RPMI8226 (cell line): ENCODE data around the gene GIMAP7.
"Not testable (repeated sequence)": the region's sequence is repeated elsewhere in the genome, so short reads cannot be mapped to it uniquely, and the experiment has no call there.

Experiments
- DNase-seq: peaks from one replicate; pipeline ENCODE4 v3.0.0-alpha.2; 2015

GIMAP7 gene

GRCh38 chr7:150514748-150515222 lies at the start of gene GIMAP7:
Gene GIMAP7, plus strand, starts transcription at chr7:150514872. Its CDS starts 5,103 bp downstream, at chr7:150519975.
- no peak for DNase-seq

DNA sequence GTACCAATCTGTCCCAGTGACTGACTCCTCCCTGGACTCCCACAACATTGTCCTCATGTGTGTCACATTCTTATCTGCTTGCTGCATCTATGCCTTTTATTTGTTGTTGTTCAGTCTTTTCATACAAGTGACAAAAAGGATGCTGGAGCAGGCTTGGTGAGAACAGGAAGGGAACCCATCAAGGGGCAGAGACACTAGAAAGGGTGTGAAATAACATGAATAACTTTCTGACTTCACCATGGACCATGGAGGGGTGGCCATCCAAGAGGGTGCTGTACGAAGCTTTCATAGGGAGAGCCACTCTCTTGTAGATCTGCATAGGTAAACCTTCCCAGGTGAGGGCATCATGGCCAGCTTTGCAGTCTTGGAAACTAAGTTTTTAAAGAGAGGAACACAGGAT lies 49.7 kb upstream of the GIMAP7 start:
- no peak for DNase-seq

DNA sequence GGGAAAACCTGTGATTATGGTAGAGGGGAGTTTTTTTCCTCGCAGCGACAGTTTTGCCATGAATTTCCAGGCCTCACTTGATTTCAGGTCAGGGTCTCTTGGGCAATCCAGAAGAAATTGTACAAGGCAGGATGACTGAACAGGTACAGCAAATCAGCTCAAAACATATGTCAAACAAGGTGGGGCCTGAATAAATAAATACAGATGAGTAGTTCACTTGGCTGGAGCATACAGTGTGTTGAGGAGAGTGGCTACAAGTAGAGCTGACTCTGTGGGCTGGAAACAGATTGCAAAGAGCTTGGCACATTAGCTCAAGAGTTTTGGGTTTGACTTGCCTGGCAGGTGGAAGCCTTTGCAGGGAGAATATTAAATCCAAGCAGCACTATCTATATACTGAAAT lies 49.3 kb upstream of the GIMAP7 start:
- DNase-seq = no peak

GRCh38 chr7:150466477-150466876 lies 48.2 kb upstream of the GIMAP7 start:
- no peak for DNase-seq

DNA sequence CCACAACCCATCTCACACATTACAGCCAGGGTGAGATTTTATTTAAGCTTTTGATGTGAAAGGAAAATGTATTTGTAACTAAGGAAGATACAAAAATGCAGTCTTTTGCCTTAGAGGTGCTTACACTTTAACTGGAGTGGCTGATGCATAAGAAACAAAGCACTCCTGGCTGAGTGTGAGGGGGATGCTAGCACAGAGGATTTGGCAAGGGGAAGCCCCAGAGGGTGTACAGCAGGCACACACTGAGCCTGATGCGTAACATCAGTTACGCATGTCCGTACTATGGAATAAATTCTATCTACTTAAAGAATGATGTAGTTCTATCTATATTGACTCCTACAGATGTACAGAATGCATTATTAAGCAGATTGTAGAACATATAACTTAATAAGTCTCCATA lies 46.4 kb upstream of the GIMAP7 start:
- no peak for DNase-seq

- no peak for DNase-seq
Observed at GRCh38 chr7:150471886-150472285, 42.8 kb upstream of the GIMAP7 start.

DNA sequence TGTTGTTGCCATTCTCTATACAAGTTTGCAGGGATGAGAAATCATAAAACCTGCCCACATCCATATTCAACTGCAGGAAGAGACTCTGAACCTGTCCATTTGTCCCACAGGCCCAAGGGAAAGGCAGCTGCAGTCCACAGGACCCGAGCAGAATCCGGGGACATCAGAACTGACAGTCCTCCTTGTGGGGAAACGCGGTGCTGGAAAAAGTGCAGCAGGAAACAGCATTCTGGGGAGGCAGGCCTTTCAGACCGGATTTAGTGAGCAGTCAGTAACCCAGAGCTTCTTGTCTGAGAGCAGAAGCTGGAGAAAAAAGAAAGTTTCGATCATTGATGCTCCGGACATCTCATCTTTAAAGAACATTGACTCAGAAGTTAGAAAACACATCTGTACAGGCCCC lies 40.8 kb upstream of the GIMAP7 start:
- DNase-seq = no peak

DNA sequence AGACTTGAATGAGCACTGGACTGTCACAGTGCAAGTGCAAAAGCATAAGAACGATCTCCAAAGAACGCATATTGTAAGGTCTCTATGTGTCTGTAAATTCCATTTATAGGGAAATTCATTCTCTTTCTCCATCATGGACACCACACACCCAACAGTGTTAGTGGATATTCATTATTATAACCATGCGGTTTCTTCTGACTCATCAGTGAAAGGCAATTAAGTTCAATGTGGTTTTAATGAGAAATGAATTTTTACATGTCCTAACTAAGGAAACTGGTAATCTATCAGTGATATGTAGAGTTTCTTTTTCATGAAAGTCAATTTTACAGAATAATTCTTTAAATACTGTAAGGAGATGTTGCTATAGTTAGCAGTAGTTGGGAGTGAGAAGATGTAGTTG lies 38.4 kb upstream of the GIMAP7 start:
- no peak for DNase-seq

DNA sequence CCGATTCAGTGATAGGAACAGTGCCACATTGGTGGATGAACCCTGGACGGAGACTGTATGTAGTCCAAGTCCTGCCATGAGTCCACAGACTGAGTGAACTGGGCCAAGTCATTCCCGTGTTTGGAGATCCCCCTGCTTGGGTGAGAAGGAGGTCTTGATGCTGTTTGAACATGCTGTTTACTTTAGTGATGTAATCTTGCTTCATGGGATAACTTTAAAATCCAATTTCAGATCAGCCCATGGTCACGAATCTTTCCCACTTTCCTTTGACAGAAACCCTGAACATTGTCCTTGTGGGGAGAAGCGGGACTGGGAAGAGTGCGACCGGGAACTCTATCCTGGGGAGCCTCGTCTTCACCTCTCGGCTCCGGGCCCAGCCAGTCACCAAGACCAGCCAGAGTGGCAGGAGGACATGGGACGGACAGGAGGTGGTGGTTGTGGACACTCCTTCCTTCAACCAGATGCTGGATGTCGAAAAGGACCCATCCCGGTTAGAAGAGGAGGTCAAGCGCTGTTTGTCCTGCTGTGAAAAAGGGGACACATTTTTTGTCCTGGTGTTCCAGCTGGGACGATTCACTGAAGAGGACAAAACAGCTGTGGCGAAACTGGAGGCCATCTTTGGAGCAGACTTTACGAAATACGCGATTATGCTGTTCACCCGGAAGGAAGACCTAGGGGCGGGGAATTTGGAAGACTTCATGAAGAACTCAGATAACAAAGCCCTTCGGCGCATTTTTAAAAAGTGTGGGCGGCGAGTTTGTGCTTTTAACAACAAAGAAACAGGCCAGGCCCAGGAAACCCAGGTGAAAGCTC lies 37.6 kb upstream of the GIMAP7 start:
- no peak for DNase-seq

GRCh38 chr7:150479023-150479716 lies 35.5 kb upstream of the GIMAP7 start:
- no peak for DNase-seq

- no peak for DNase-seq
Observed at GRCh38 chr7:150481186-150481920, 33.3 kb upstream of the GIMAP7 start.

DNA sequence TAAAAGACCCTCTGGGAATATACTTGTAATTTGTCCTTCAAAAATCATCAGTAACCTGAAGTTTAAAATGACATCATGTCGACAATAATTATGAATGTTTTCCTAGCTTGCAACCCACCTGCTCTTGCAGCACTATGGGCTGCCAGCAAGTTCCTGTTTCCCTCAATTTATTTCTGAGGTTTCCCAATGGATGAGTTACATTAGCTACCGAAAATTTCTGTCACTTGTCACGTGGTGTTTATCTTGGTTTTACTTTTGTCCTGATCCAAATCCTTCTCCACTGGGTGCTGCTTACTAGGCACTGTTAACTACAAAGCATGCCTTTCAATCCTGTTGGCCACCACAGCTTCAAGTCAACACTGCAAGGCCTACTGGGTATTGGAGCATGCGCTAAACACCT lies 32.8 kb upstream of the GIMAP7 start:
- no peak for DNase-seq

GRCh38 chr7:150483514-150483913 lies 31.2 kb upstream of the GIMAP7 start:
- DNase-seq = not testable (repeated sequence)

GRCh38 chr7:150484071-150484470 lies 30.6 kb upstream of the GIMAP7 start:
- not testable (repeated sequence) for DNase-seq

DNA sequence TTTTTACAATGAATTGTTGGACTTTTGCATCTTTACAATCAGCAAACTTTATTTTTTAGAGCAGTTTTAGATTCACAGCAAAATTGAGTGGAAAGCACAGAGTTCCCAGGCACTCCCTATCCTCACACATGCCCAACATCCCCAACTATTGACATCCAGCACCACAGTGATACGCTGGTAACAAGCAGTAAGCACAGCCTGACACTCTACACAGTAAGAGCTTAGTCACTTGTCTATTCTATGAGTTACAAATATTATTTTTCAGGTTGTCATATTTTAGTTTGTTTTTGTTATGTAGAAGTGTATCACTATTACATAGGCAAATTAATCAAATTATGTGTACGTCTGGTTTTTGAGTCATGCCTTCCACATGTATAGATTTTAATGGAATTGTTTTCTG lies 27.0 kb upstream of the GIMAP7 start:
- DNase-seq = no peak

DNA sequence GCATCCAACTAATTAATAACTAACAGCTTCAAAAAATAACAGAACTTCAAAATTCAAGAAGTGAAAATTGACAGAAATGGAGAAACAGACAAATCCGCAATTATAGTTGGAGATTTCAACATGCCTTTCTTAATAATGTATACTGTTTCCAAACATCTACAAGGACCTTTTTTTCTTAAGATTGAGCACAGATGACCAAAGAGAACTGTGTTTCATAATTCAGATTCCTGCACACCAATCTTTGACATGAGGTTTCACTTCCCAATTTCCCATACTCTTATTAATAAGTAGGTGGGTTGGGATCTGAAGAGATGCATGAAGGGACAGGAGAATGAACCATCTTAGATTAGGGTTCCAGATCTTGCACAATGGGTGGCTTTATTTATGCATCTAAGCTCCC lies 24.9 kb upstream of the GIMAP7 start:
- no peak for DNase-seq

DNA sequence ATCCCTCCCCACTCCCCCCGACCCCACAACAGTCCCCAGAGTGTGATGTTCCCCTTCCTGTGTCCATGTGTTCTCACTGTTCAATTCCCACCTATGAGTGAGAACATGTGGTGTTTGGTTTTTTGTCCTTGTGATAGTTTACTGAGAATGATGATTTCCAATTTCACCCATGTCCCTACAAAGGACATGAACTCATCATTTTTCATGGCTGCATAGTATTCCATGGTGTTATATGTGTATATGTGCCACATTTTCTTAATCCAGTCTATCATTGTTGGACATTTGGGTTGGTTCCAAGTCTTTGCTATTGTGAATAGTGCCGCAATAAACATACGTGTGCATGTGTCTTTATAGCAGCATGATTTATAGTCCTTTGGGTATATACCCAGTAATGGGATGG lies 21.2 kb upstream of the GIMAP7 start:
- not testable (repeated sequence) for DNase-seq

DNA sequence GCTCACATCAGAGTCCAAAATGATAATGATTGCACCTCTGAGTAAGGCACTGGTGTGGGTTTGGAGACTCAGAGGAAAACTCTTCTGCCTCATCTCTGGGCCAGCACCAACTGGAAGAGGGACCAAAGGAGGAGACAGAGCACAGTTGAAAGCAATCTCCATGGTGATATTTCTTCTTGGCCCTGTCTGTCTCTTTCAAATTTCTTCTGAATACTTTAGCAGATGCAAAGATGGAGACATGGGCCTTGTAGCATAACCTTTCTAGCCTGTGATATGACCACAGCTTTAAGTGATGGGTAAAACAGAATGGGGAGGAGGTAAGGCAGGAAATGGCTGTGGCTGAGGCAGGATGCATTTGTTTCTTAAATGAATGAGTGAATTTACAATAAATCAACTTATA lies 12.2 kb upstream of the GIMAP7 start:
- no peak for DNase-seq

GRCh38 chr7:150503155-150503554 lies 11.5 kb upstream of the GIMAP7 start:
- no peak for DNase-seq

DNA sequence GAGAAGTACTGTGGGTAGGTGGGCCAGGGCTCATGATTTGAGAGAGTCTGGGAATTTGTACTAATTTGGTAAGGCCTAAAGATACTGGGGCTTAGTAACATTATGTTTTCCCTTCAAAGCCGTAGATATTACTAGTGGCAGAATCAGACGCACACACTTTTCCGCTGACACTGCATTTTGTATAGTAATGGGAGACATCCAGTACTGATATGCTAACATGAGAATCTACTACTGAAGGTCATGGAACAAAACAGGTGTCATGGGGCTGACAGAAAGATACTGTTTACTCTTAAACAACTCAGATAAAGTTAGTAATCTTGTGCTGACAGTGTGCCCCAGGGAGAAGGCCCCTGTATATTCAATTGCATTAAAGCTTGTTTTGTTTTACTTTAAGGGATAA lies 11.1 kb upstream of the GIMAP7 start:
- DNase-seq = no peak

- DNase-seq = no peak
Observed at GRCh38 chr7:150507947-150508602, 6.6 kb upstream of the GIMAP7 start.

DNA sequence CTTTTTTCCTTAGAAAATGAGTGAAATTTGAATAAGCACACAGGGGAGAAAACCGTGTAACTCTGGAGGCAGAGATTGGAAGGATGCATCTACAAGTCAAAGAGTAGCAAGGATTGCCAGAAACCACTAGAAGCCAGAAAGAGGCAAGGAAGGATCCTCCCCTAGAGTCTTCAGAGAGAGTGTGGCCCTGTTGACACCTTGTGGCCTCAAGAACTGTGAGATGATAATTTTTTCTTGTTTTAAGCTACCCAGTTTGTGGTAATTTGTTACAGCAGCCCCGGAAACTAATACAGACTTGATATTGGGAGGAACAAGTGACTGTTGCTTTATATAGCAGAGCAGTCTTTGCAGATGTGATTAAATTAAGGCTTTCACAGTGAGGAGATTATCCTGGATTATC lies 3.6 kb upstream of the GIMAP7 start:
- no peak for DNase-seq

- DNase-seq = no peak
Observed at GRCh38 chr7:150513758-150514157, 914 bp upstream of the GIMAP7 start.
